Chondrocyte (in vitro differentiated cells): ENCODE data around the gene CFTR. TPM values are rescaled to one million over a fixed set of nuclear protein-coding genes. Genes with fewer than 3 reads are reported as not detected.

Experiments used
- DNase-seq: peaks from one replicate; pipeline ENCODE4 v3.0.0; 2021; ENCODE audit warnings: mixed read lengths, low spot score
- H3K27ac Mint-ChIP-seq: one replicate; pipeline ENCODE4 v1.8.0; 2021; ENCODE audit warnings: mild to moderate bottlenecking, moderate library complexity, mixed read lengths; ENCODE audit not compliant: unreplicated experiment
- H3K27me3 Mint-ChIP-seq: 2 replicates; pipeline ENCODE4 v1.8.0; 2021; ENCODE audit warnings: low read depth, mixed read lengths
- H3K36me3 Mint-ChIP-seq: 2 replicates; pipeline ENCODE4 v1.8.0; 2021; ENCODE audit warnings: low read depth, mixed read lengths
- H3K4me1 Mint-ChIP-seq: 2 replicates; pipeline ENCODE4 v1.8.0; 2021; ENCODE audit warnings: low read depth, mild to moderate bottlenecking, mixed read lengths
- H3K4me3 Mint-ChIP-seq: one replicate; pipeline ENCODE4 v1.8.0; 2021; ENCODE audit warnings: mild to moderate bottlenecking, moderate library complexity, mixed read lengths; ENCODE audit not compliant: unreplicated experiment
- H3K9me3 Mint-ChIP-seq: 2 replicates; pipeline ENCODE4 v1.8.0; 2021; ENCODE audit warnings: low read depth, mixed read lengths
- total RNA-seq: library from RNA; stranded (reverse); gene quantifications from 3 replicates; pipeline ENCODE4 v1.2.1, GENCODE V29; 2021
- TF ChIP-seq, protein P1 (sequence below): fragments of 200-600 bp; sonication (generic); IDR thresholded peaks from 2 replicates; pipeline ENCODE4 v1.5.0; 2021; ENCODE audit warnings: antibody characterized with exemption, mild to moderate bottlenecking, moderate library complexity

CFTR gene
- total RNA-seq, 1 donor from 2014 or later, result not detected

DNA sequence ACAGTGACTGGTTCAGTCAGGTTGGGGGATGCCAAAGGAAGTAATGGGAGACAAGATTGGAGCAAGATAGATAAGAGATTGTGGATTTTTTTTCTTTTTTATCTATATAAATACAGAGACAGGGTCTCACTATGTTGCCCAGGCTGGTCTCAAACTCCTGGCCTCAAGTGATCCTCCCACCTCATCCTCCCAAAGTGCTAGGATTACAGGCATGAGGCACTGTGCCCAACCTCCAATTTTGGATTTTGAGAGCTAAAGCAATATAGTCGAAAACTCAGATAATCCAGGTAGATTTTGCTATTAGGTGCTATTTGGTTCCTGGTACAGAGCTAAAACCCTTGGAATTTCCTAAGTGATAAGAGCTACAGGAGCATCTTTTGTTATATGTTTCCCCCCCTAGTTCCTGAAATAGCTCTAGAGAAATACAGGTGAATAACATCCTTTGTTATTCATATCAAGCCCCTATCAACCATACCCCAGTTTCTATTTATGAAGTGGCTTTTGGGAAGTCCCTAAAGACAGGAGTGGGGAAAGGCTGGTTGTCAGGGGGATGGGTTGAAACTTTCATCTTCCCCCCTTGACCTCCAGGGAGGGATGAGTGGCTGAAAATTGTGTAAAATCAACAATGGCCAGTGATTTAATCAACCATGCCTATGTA lies 151.2 kb downstream of the CFTR start:
- H3K4me1 Mint-ChIP-seq, result no peaks in the 10 kb centered on the region
- no peak for DNase-seq
- TF ChIP-seq, protein P1, sequence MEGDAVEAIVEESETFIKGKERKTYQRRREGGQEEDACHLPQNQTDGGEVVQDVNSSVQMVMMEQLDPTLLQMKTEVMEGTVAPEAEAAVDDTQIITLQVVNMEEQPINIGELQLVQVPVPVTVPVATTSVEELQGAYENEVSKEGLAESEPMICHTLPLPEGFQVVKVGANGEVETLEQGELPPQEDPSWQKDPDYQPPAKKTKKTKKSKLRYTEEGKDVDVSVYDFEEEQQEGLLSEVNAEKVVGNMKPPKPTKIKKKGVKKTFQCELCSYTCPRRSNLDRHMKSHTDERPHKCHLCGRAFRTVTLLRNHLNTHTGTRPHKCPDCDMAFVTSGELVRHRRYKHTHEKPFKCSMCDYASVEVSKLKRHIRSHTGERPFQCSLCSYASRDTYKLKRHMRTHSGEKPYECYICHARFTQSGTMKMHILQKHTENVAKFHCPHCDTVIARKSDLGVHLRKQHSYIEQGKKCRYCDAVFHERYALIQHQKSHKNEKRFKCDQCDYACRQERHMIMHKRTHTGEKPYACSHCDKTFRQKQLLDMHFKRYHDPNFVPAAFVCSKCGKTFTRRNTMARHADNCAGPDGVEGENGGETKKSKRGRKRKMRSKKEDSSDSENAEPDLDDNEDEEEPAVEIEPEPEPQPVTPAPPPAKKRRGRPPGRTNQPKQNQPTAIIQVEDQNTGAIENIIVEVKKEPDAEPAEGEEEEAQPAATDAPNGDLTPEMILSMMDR, result no peak
- H3K36me3 Mint-ChIP-seq, result peaks cover 10% of the 10 kb centered on the region
- no peak overlapping the region for H3K27ac Mint-ChIP-seq
- peaks cover 8% of the 10 kb centered on the region for H3K27me3 Mint-ChIP-seq
- H3K4me3 Mint-ChIP-seq, result no peak overlapping the region
- peaks cover 14% of the 10 kb centered on the region for H3K9me3 Mint-ChIP-seq

DNA sequence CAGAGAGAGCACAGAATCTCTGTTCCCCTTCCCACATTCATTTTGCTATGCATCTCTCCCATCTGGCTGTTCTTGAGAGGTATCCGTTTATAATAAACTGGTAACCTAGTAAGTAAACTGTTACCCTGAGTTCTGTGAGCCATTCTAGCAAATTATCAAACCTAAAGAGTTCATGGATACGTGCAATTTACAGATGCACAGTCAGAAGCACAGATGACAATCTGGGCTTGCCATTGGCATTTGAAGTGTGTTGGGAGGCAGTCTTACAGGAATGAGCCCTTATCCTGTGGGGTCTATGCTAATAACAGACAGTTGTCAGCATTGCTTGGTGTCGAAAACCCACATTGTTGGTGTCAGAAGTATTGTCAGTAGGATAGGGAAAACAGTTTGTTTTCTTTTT lies 151.8 kb downstream of the CFTR start:
- peaks cover 8% of the 10 kb centered on the region for H3K27me3 Mint-ChIP-seq

DNA sequence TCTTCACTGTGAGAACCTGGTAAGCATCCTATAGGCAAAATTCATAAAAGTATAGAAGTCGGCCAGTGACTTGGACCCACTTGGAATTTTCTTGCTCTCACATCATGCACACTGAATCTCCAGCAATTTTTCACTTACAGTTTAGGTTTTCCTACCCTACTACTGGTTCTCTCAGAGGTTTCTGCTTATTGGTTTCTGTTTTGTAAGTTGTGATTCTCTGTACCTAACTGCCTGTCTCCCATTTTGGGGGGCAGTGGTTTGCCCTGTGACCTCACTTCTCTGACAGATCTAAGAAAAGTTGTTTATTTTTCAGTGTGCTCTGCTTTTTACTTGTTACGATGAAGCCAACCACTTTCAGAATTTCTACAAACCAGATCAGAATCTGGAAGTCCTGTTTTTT lies 158.1 kb downstream of the CFTR start:
- Mint-ChIP-seq H3K36me3 (peaks cover 7% of the 10 kb centered on the region), H3K9me3 (peaks cover 12% of the 10 kb centered on the region), H3K4me3 (no peak overlapping the region), H3K27me3 (peaks cover 13% of the 10 kb centered on the region), H3K4me1 (no peaks in the 10 kb centered on the region), H3K27ac (no peak overlapping the region)
- TF ChIP-seq, protein P1, result no peak
- no peak for DNase-seq

More for the DNA sequence above, 151.8 kb downstream of the CFTR start:
- Mint-ChIP-seq H3K9me3 (peaks cover 14% of the 10 kb centered on the region), H3K4me3 (no peak overlapping the region), H3K36me3 (peaks cover 10% of the 10 kb centered on the region), H3K4me1 (no peaks in the 10 kb centered on the region), H3K27ac (no peak overlapping the region)
- no peak for DNase-seq
- TF ChIP-seq, protein P1, result no peak

DNA sequence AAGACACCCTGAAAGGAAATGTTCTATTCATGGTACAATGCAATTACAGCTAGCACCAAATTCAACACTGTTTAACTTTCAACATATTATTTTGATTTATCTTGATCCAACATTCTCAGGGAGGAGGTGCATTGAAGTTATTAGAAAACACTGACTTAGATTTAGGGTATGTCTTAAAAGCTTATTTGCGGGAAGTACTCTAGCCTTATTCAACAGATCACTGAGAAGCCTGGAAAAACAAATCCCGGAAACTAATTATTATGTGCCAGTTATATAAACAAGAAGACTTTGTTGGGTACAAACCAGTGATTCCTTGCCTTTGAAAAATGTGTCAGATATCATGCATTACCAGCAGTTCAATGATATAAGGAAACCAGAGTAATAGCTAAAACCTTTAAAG lies 160.1 kb downstream of the CFTR start:
- Mint-ChIP-seq H3K36me3 (no peaks in the 10 kb centered on the region), H3K9me3 (no peaks in the 10 kb centered on the region), H3K27me3 (peaks cover 7% of the 10 kb centered on the region), H3K4me1 (no peaks in the 10 kb centered on the region), H3K4me3 (no peak overlapping the region), H3K27ac (no peak overlapping the region)
- TF ChIP-seq, protein P1, result no peak
- DNase-seq, result no peak

DNA sequence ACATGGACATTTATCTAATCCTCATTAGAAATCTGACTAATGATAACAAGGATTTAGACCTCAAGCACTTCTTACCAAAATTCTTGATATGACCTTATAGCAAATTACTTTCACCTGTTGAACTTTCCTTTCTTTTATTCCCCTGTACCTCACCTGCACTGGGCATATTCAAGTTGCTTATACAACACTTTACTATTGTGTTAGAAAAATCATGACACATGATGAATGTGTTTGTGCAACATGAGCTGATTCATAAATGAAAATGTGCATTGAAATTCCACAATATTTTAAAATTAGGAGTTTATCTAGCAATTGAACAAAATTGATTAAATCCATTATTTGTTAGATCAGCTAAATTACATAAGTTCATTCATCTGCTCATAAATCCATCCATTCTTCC lies 160.6 kb downstream of the CFTR start:
- H3K27me3 Mint-ChIP-seq, result peaks cover 7% of the 10 kb centered on the region
- H3K4me3 Mint-ChIP-seq, result no peak overlapping the region
- no peaks in the 10 kb centered on the region for H3K9me3 Mint-ChIP-seq
- TF ChIP-seq, protein P1, result no peak
- no peak for DNase-seq
- H3K27ac Mint-ChIP-seq, result no peak overlapping the region
- H3K36me3 Mint-ChIP-seq, result no peaks in the 10 kb centered on the region
- H3K4me1 Mint-ChIP-seq, result peaks cover 3% of the 10 kb centered on the region
